ENCODE measurements around the gene SLC6A8. TPM values are rescaled to one million over a fixed set of nuclear protein-coding genes. Genes with fewer than 3 reads are reported as not detected.

Gene SLC6A8
- total RNA-seq, 2 experiments from 2014 or later = 0.42 to 0.71 TPM

GRCh38 chrX:153731117-153731844, 43.6 kb downstream of the SLC6A8 start:
- peaks cover 26% of the 10 kb centered on the region for H3K36me3 Mint-ChIP-seq (ENCODE audit: low read depth)
- DNase-seq = no peak
- Histone ChIP-seq H3K36me3 (ENCODE audit: insufficient read depth, low read length) (peaks cover 7% of the 10 kb centered on the region), H3K9me3 (ENCODE audit: control insufficient read depth in 1 of 2, insufficient read depth in 1 of 2, low read length in 2 of 2) (no peaks in the 10 kb centered on the region), H3K27me3 (ENCODE audit: control insufficient read depth in 1 of 2, insufficient read depth in 2 of 2, low read length in 2 of 2) (no peaks in the 10 kb centered on the region), H3K4me1 (ENCODE audit: insufficient read depth, low read length) (peaks cover 30% of the 10 kb centered on the region), H3K4me3 (ENCODE audit: low read length) (no peak overlapping the region), H3K27ac (ENCODE audit: low read depth in 1 of 2, low read length in 2 of 2) (no peak overlapping the region)
- H3K27ac Mint-ChIP-seq = no peak overlapping the region
- no peak for ATAC-seq (ENCODE audit: poor library complexity)
- no peaks in the 10 kb centered on the region for H3K9me3 Mint-ChIP-seq
- ChIA-PET POLR2A (no interaction called here), CTCF (no interaction called here)
- intact Hi-C loops (cut with DNase I, micrococcal nuclease) = no loop called here
- peaks cover 27% of the 10 kb centered on the region for H3K4me1 Mint-ChIP-seq (ENCODE audit: low read depth)
- H3K4me3 Mint-ChIP-seq = no peak overlapping the region
- no peaks in the 10 kb centered on the region for H3K27me3 Mint-ChIP-seq
- no peak for TF ChIP-seq CTCF (IDR thresholded peaks at IDR 0.05)

GRCh38 chrX:153731845-153732215, 44.1 kb downstream of the SLC6A8 start:
- ATAC-seq (ENCODE audit: poor library complexity) = no peak
- Mint-ChIP-seq H3K36me3 (ENCODE audit: low read depth) (peaks cover 29% of the 10 kb centered on the region), H3K9me3 (no peaks in the 10 kb centered on the region), H3K4me3 (no peak overlapping the region), H3K4me1 (ENCODE audit: low read depth) (peaks cover 26% of the 10 kb centered on the region), H3K27ac (no peak overlapping the region), H3K27me3 (no peaks in the 10 kb centered on the region)
- Histone ChIP-seq H3K9me3 (ENCODE audit: control insufficient read depth in 1 of 2, insufficient read depth in 1 of 2, low read length in 2 of 2) (no peaks in the 10 kb centered on the region), H3K36me3 (ENCODE audit: insufficient read depth, low read length) (peaks cover 10% of the 10 kb centered on the region), H3K27ac (ENCODE audit: low read depth in 1 of 2, low read length in 2 of 2) (no peak overlapping the region), H3K4me3 (ENCODE audit: low read length) (no peak overlapping the region), H3K27me3 (ENCODE audit: control insufficient read depth in 1 of 2, insufficient read depth in 2 of 2, low read length in 2 of 2) (no peaks in the 10 kb centered on the region), H3K4me1 (ENCODE audit: insufficient read depth, low read length) (peaks cover 25% of the 10 kb centered on the region)
- no peak for TF ChIP-seq CTCF (IDR thresholded peaks at IDR 0.05)
- intact Hi-C loops (cut with DNase I, micrococcal nuclease) = no loop called here
- CTCF ChIA-PET = no interaction called here
- no peak for DNase-seq
- POLR2A ChIA-PET = no interaction called here

- Mint-ChIP-seq H3K4me1 (ENCODE audit: low read depth) (peaks cover 20% of the 10 kb centered on the region), H3K36me3 (ENCODE audit: low read depth) (peaks cover 29% of the 10 kb centered on the region), H3K4me3 (no peak overlapping the region), H3K9me3 (no peaks in the 10 kb centered on the region), H3K27me3 (no peaks in the 10 kb centered on the region), H3K27ac (no peak overlapping the region)
- no peaks in the 10 kb centered on the region for H3K9me3 ChIP-seq (ENCODE audit: control insufficient read depth in 1 of 2, insufficient read depth in 1 of 2, low read length in 2 of 2)
- intact Hi-C loops (cut with DNase I, micrococcal nuclease) = no loop called here
- ChIA-PET CTCF (no interaction called here), POLR2A (no interaction called here)
- DNase-seq (peak in 2 of 14 experiments; percentile 43 to 54), ATAC-seq (ENCODE audit: poor library complexity) (no peak)
- peaks cover 12% of the 10 kb centered on the region for H3K36me3 ChIP-seq (ENCODE audit: insufficient read depth, low read length)
- peaks cover 19% of the 10 kb centered on the region for H3K4me1 ChIP-seq (ENCODE audit: insufficient read depth, low read length)
- no peak overlapping the region for H3K4me3 ChIP-seq (ENCODE audit: low read length)
- no peak overlapping the region for H3K27ac ChIP-seq (ENCODE audit: low read depth in 1 of 2, low read length in 2 of 2)
- no peak for TF ChIP-seq CTCF (IDR thresholded peaks at IDR 0.05)
- H3K27me3 ChIP-seq (ENCODE audit: control insufficient read depth in 1 of 2, insufficient read depth in 2 of 2, low read length in 2 of 2) = no peaks in the 10 kb centered on the region
Observed at GRCh38 chrX:153732401-153732800, 44.7 kb downstream of the SLC6A8 start.
